Liver (tissue), 9 donors: ENCODE data around the gene DPM2. TPM values are rescaled to one million over a fixed set of nuclear protein-coding genes. Genes with fewer than 3 reads are reported as not detected.
A peak's percentile ranks its signal among the peaks of the same experiment; 100 is the strongest.

Source experiments
- DNase-seq: peaks from one replicate; pipeline ENCODE4 v3.0.0-alpha.2; 2017; ENCODE audit warnings: low spot score
- H3K27ac ChIP-seq, 2 donors: one replicate each; pipeline ENCODE4 v1.7.0; 2013; ENCODE audit warnings: inconsistent platforms in 2 of 2, low read length in 2 of 2, control low read depth in 1 of 2, low read depth in 1 of 2, mild to moderate bottlenecking in 1 of 2
- H3K27me3 ChIP-seq, 4 donors: one replicate each; pipeline versions ENCODE4 v1.6.1 to v1.7.0; 2013; ENCODE audit warnings: low read length in 3 of 4, inconsistent platforms in 1 of 4, mild to moderate bottlenecking in 1 of 4, moderate library complexity in 1 of 4; ENCODE audit not compliant: control insufficient read depth in 4 of 4, insufficient read depth in 4 of 4
- H3K36me3 ChIP-seq, 4 donors: one replicate each; pipeline versions ENCODE4 v1.6.1 to v1.7.0; 2013; ENCODE audit warnings: low read length in 3 of 4, mild to moderate bottlenecking in 3 of 4, low read depth in 1 of 4, moderate library complexity in 1 of 4; ENCODE audit not compliant: control insufficient read depth in 4 of 4, insufficient read depth in 3 of 4
- H3K4me1 ChIP-seq, 4 donors: one replicate each; pipeline versions ENCODE4 v1.6.1 to v1.7.0; 2013; ENCODE audit warnings: low read length in 3 of 4, mild to moderate bottlenecking in 3 of 4, moderate library complexity in 1 of 4; ENCODE audit not compliant: control insufficient read depth in 4 of 4, insufficient read depth in 4 of 4
- H3K4me3 ChIP-seq, 3 donors: one replicate each; pipeline versions ENCODE4 v1.6.1 to v1.7.0; 2013; ENCODE audit warnings: low read length in 3 of 3, control low read depth in 1 of 3, low read depth in 1 of 3, mild to moderate bottlenecking in 1 of 3
- H3K9ac ChIP-seq, 2 donors: one replicate each; pipeline ENCODE4 v1.7.0; 2013; ENCODE audit warnings: low read length in 2 of 2, mild to moderate bottlenecking in 2 of 2, moderate library complexity in 2 of 2, control low read depth in 1 of 2, low read depth in 1 of 2
- H3K9me3 ChIP-seq, 4 donors: one replicate each; pipeline versions ENCODE4 v1.6.1 to v1.7.0; 2013; ENCODE audit warnings: low read length in 3 of 4; ENCODE audit not compliant: control insufficient read depth in 4 of 4
- CTCF ChIP-seq: fragments of 150-350 bp; IDR thresholded peaks from 2 replicates; pipeline ENCODE4 v1.5.1; 2017; ENCODE audit warnings: improper control_type of control experiment, low read depth, low read length; ENCODE audit not compliant: missing input control
- EGR1 ChIP-seq, 2 donors: IDR thresholded peaks; 2 replicates each; pipeline ENCODE4 v1.6.1; 2016 to 2018; ENCODE audit warnings: antibody characterized with exemption in 2 of 2, low read depth in 2 of 2
- FOXA1 ChIP-seq: IDR thresholded peaks from 2 replicates; pipeline ENCODE4 v1.6.1; 2016; ENCODE audit warnings: antibody characterized with exemption
- GABPA ChIP-seq, 2 donors: IDR thresholded peaks in 1 of 2; conservative IDR thresholded peaks in 1 of 2; 2 replicates each; pipeline ENCODE4 v1.6.1; 2016; ENCODE audit warnings: antibody characterized with exemption in 2 of 2, mild to moderate bottlenecking in 1 of 2, moderate library complexity in 1 of 2
- HNF4A ChIP-seq, 2 donors: conservative IDR thresholded peaks; 2 replicates each; pipeline ENCODE4 v1.6.1; 2016; ENCODE audit warnings: antibody characterized with exemption in 2 of 2, mild to moderate bottlenecking in 2 of 2
- HNF4G ChIP-seq: IDR thresholded peaks from 2 replicates; pipeline ENCODE4 v1.6.1; 2016; ENCODE audit warnings: antibody characterized with exemption
- NR2F2 ChIP-seq: IDR thresholded peaks from 2 replicates; pipeline ENCODE4 v1.6.1; 2016; ENCODE audit warnings: antibody characterized with exemption
- RAD21 ChIP-seq, 2 donors: IDR thresholded peaks; 2 replicates each; pipeline ENCODE4 v1.6.1; 2016; ENCODE audit warnings: antibody characterized with exemption in 2 of 2, mild to moderate bottlenecking in 2 of 2
- RXRA ChIP-seq, 2 donors: IDR thresholded peaks; 2 replicates each; pipeline ENCODE4 v1.6.1; 2017 to 2018; ENCODE audit warnings: antibody characterized with exemption in 2 of 2, mild to moderate bottlenecking in 1 of 2
- SP1 ChIP-seq: IDR thresholded peaks from 2 replicates; pipeline ENCODE4 v1.6.1; 2018; ENCODE audit warnings: antibody characterized with exemption, mild to moderate bottlenecking
- ZBTB33 ChIP-seq: IDR thresholded peaks from 2 replicates; pipeline ENCODE4 v1.6.1; 2016; ENCODE audit warnings: antibody characterized with exemption
- WGBS: extraction: QIAGEN DNeasy Blood & Tissue Kit; methylation state at CpG from one replicate; pipeline ENCODE4 v1.1.7; 2013; 5-methylcytosine and 5-hydroxymethylcytosine counted together
- polyA plus RNA-seq, 2 donors: library from polyadenylated mRNA; stranded (reverse) in 1 of 2; unstranded in 1 of 2; fragments of 200-250 nt in 1 of 2; fragments of >200 nt in 1 of 2; fragmentation: Nextera tagmentation in 1 of 2; extraction: Ambion mirVana in 1 of 2; gene quantifications; one replicate each; pipeline versions ENCODE4 v1.2.1 to v1.2.3, GENCODE V29; 2013 to 2015
- total RNA-seq, 2 donors: library from RNA; depleted of rRNA; stranded (reverse); fragments of >200 nt; gene quantifications; one replicate each; pipeline ENCODE4 v1.2.3, GENCODE V29; 2014
- donor health status: healthy.
- donor health status: healthy.
- donor health status: healthy.
- donor health status: healthy.
- donor health status: healthy.

Gene DPM2
- total and polyA plus RNA-seq, 4 donors = 9.3 to 25.0 (median 22.0) TPM

- Histone ChIP-seq H3K4me1 (peaks cover 6 to 41% (median 25%) of the 10 kb centered on the region in 4 donors), H3K4me3 (peak overlapping the region; percentile 57 to 85 (median 61))
These were observed 44.0 kb upstream of the DPM2 start for GRCh38 chr9:127981559-127982121.

GRCh38 chr9:127980706-127981558 lies 43.3 kb upstream of the DPM2 start, which contains the start of gene EEIG1:
Gene EEIG1 (minus strand): TSS chr9:127980989. CDS start chr9:127980137, 852 bp downstream.
- peak within 1 kb of the TSS; percentile 95 to 96 for H3K9ac ChIP-seq
- H3K4me3 ChIP-seq = peak within 1 kb of the TSS; percentile 65 to 91 (median 85)
- TF ChIP-seq RAD21 (IDR thresholded peaks at IDR 0.05) (peak in 1 of 2 donors; percentile 14), NR2F2 (no peak), ZBTB33 (no peak), FOXA1 (no peak)
- peaks cover 10 to 42% (median 30%) of the 10 kb centered on the region in 4 donors for H3K4me1 ChIP-seq
- H3K9me3 ChIP-seq = no peaks in the 10 kb centered on the region
- H3K27me3 ChIP-seq = no peaks in the 10 kb centered on the region
- peak within 1 kb of the TSS; percentile 80 to 95 for H3K27ac ChIP-seq
- WGBS = under 1% methylated on average over 93 of the region's 93 CpGs
- peak; percentile 97 for DNase-seq
- peaks cover 0 to 1% (median 0%) of the 10 kb centered on the region in 4 donors for H3K36me3 ChIP-seq

More at GRCh38 chr9:127981559-127982121, 44.0 kb upstream of the DPM2 start:
- DNase-seq = no peak
- no peaks in the 10 kb centered on the region for H3K27me3 ChIP-seq
- TF ChIP-seq GABPA (IDR thresholded peaks at IDR 0.05 in 1 of 2, conservative IDR thresholded peaks at IDR 0.05 in 1 of 2) (no peak), HNF4G (no peak), CTCF (no peak), SP1 (no peak), NR2F2 (no peak), FOXA1 (no peak), EGR1 (IDR thresholded peaks at IDR 0.05; ENCODE audit: low read depth in 2 of 2) (no peak), HNF4A (conservative IDR thresholded peaks at IDR 0.05) (no peak), RXRA (IDR thresholded peaks at IDR 0.05) (no peak)
- H3K36me3 ChIP-seq = no peaks in the 10 kb centered on the region
- no peaks in the 10 kb centered on the region for H3K9me3 ChIP-seq
- peak overlapping the region; percentile 74 to 80 for H3K27ac ChIP-seq
- peak overlapping the region; percentile 42 to 95 for H3K9ac ChIP-seq
- WGBS = 62% methylated on average over 11 of the region's 11 CpGs
